Measurements from ENCODE around the gene FOXP1.

FOXP1 gene

DNA sequence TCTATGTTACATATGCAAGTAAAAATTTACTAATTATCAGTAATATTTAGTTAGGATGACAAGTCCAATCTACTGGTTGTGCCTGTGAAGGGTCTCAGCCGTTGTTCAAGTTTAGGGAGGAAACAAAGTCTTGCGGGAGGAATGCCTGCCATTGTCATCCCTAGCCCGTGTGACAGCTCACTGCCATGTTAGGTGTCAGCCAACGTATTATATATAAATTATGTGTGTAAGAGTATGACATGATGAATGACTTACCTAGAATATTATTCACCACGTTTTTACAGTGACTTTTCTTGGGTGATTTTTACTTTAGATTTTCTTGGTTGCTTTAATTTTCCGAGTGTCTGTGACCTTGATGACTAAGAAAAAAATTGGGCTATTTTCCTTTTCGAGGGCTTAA, 656.7 kb downstream of the FOXP1 start:
- no peak for DNase-seq

DNA sequence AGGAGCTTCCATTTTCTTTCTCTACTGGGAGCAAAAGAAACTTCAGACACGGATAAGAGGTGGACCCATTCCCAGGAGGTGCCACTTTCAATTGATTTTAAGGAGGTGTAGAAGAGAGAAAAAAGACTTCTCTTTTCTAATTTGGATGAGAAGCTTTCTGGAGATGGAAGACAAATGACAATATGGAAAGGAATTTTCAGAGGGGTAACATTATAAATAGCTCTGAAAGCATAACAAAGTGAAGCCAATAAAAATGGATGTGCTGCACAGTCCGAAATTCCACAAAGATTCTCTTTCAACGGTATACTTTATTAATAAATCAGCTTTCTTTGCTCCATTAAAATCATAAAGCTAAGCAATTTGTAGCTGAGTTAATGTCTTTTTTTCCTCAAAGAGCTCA, 663.9 kb downstream of the FOXP1 start:
- DNase-seq, result no peak

DNA sequence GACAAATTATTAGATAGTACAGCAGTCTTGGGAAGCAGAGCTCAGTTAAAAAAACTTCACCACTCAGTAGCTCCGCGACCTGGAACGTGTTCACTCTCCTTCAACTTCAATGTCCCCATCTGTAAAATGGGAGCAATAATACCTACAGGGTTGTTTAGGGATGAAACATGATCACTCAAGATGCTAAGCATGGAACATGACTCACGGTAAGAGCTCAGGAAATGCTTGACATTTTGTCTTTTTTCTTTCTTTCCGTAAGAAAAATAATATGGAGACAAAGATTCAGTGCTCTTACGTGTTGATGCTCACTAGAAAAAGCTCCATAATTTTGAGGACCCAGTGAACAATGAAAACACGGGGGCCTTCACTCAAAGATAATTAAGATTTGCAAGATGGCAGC, 664.4 kb downstream of the FOXP1 start:
- DNase-seq, result no peak

DNA sequence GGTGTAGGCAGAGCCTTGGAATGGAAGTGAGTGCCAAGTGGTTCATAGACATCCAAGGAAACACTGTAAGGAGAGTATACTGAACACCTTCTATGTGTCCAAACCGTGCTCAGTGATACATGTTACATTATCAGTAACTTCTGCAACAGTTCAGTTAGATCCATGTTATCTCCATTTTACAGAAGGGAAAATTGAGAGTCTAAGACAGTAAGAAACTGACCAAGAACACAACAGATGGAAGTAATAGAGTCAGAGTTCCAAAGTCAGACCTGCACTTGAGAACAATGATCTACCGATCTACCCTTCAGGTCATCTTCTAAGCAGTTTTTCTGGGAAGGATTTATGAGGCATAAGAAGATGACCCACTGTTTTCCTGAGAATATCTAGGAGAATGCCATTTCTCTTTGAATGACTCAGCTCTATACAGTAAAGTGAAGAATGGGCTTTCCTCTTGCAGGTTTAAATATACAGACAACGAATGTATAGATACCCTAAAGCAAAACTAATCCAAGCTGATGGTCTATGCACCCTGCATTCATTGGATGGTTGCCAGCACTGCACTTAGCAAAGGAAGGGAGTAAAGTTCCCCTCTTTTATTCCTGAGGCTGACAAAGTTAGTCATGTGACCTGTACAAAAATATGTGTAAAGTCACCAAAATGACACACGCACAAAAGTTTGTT, 667.0 kb downstream of the FOXP1 start:
- DNase-seq, result no peak

DNA sequence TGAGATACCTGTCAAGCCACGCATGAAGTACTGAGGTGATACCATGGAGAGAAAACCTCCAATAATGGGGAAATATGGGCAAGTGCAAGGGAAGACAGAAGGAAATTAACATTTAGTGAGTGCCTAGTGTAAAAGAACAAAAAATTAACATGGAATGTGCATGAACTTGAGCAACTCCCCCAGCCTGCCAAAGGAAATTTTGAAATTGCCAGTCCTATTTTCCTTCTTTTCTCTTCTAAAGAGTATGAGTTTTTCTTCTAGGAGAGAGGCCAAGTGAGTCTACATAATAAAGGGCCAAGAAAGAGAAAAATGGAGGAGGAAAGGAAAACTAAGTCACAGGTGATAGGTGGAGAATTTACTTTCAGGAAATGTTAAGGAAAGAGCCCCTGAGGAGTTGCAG, 668.7 kb downstream of the FOXP1 start:
- no peak for DNase-seq

DNA sequence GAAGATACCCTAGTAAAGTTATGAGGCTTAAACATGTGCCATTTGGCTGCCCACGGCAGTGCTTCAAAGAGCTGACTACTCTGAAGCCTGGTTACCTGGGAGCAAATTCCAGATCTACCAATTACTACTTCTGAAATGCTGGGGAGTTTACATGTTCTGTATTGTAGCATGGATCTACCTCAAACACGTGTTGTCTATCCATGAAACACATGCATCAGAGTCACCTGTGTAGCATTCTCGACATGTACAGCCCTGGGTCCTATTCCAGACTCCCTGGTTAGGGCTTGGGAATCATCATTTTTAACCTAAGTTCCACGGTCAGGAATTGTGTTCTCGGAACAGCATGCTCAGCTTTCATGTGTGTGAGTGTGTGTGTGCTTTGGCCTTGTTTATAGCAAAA, 671.8 kb downstream of the FOXP1 start:
- DNase-seq, result no peak

DNA sequence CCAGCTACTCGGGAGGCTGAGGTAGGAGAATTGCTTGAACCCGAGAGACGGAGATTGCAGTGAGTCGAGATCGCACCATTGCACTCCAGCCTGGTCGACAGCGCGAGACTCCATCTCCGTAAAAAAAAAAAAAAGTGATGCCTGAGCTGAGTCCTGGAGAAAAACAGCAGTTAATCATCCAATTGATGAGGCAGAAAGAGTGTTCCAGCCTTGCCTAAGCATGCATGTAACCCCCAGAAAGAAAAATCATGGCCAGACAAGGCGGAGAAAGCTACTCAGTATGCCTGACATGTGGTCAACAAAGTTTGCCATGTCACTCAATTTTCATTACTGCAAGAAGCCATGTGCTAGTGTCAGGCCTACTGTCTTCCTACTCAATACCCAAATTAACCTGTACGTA, 678.0 kb downstream of the FOXP1 start:
- no peak for DNase-seq
